Naive B cell (primary cell): ENCODE measurements around the gene AP2A2. TPM values are rescaled to one million over a fixed set of nuclear protein-coding genes. Genes with fewer than 3 reads are reported as not detected.

Source experiments
- polyA plus RNA-seq, 6 donors: library from polyadenylated mRNA; unstranded; fragments of 300-500 nt; fragmentation: Illumina TruSeq; gene quantifications; one replicate each; pipeline ENCODE4 v1.2.3, GENCODE V29; 2021; ENCODE audit warnings: low read depth in 6 of 6

Gene AP2A2
- polyA plus RNA-seq, 6 donors from 2014 or later: 3.3 to 9.2 (median 4.7) TPM

Other genes starting within 250 kb of the AP2A2 start
- 10 to 100 TPM; 16.7 to 39.8 (median 24.7) TPM for gene DEAF1, start 230.6 kb upstream of the AP2A2 start, polyA plus RNA-seq
- gene TMEM80, start 230.1 kb upstream of the AP2A2 start, polyA plus RNA-seq: 10 to 100 TPM; 31.5 to 41.0 (median 36.6) TPM
- gene EPS8L2, start 219.6 kb upstream of the AP2A2 start, polyA plus RNA-seq: 1 to 10 TPM; 1.3 to 7.6 (median 3.3) TPM
- 100 to 1,000 TPM; 156 to 201 (median 164) TPM for gene TALDO1, start 178.4 kb upstream of the AP2A2 start, polyA plus RNA-seq
- gene GATD1, start 148.4 kb upstream of the AP2A2 start, polyA plus RNA-seq: 10 to 100 TPM in 1 of 6 donors, 1 to 10 TPM in 4, not detected in 1; 4.5 to 14.1 (median 7.0) TPM
- not detected for gene CEND1, start 135.8 kb upstream of the AP2A2 start, polyA plus RNA-seq
- gene SLC25A22, start 127.6 kb upstream of the AP2A2 start, polyA plus RNA-seq: 1 to 10 TPM; 6.8 to 9.4 (median 7.2) TPM
- 1 to 10 TPM in 5 of 6 donors, not detected in 1; 2.6 to 6.2 (median 3.5) TPM for gene PIDD1, start 120.6 kb upstream of the AP2A2 start, polyA plus RNA-seq
- 1,000 to 10,000 TPM; 1,447 to 3,573 (median 3,150) TPM for gene RPLP2, start 115.9 kb upstream of the AP2A2 start, polyA plus RNA-seq
- gene PNPLA2, start 107.0 kb upstream of the AP2A2 start, polyA plus RNA-seq: 10 to 100 TPM; 13.0 to 49.9 (median 26.9) TPM
- under 1 TPM in 3 of 6 donors, not detected in 3; 0.41 to 1.00 (median 0.55) TPM for gene CRACR2B, start 98.0 kb upstream of the AP2A2 start, polyA plus RNA-seq
- gene CD151, start 92.9 kb upstream of the AP2A2 start, polyA plus RNA-seq: 1 to 10 TPM; 1.2 to 5.8 (median 3.2) TPM
- 10 to 100 TPM; 41.3 to 68.4 (median 55.9) TPM for gene POLR2L, start 83.3 kb upstream of the AP2A2 start, polyA plus RNA-seq
- gene TSPAN4, start 83.0 kb upstream of the AP2A2 start, polyA plus RNA-seq: 1 to 10 TPM in 5 of 6 donors, not detected in 1; 1.5 to 3.4 (median 2.8) TPM
- gene CHID1, start 15.1 kb upstream of the AP2A2 start, polyA plus RNA-seq: 10 to 100 TPM; 39.0 to 69.7 (median 47.2) TPM
- gene MUC6, start 110.8 kb downstream of the AP2A2 start, polyA plus RNA-seq: under 1 TPM in 1 of 6 donors, not detected in 5; 0.04 TPM
- gene MUC2, start 149.0 kb downstream of the AP2A2 start, polyA plus RNA-seq: not detected
- gene MUC5AC, start 232.1 kb downstream of the AP2A2 start, polyA plus RNA-seq: not detected